K562 (cell line): ENCODE measurements around the gene DHX8.
"Not testable (repeated sequence)": the region's sequence is repeated elsewhere in the genome, so short reads cannot be mapped to it uniquely, and the experiment has no call there.

Source experiments
- CHD1 ChIP-seq: fragments of 200-600 bp; sonication (generic); IDR thresholded peaks from one replicate; pipeline ENCODE4 v1.6.1; 2012; ENCODE audit warnings: mild to moderate bottlenecking, moderate library complexity, low read length, inconsistent platforms
- FOXK2 ChIP-seq, 2 experiments: fragments of 450-650 bp; IDR thresholded peaks in 1 of 2; conservative IDR thresholded peaks in 1 of 2; 2 replicates each; pipeline ENCODE4 v1.6.1; 2016; ENCODE audit warnings: low read depth in 2 of 2, mild to moderate bottlenecking in 1 of 2
- JUNB ChIP-seq: fragments of 450-650 bp; formaldehyde crosslinking; conservative IDR thresholded peaks from 2 replicates; pipeline ENCODE4 v1.4.0; 2020; ENCODE audit warnings: mild to moderate bottlenecking
- NFYB ChIP-seq: IDR thresholded peaks from 2 replicates; pipeline ENCODE4 v1.6.1; 2011; ENCODE audit warnings: mild to moderate bottlenecking, moderate library complexity; ENCODE audit not compliant: insufficient read length; ENCODE audit errors: extremely low read depth
- XRCC5 ChIP-seq: fragments of 200-400 bp; formaldehyde crosslinking; IDR thresholded peaks from 2 replicates; pipeline ENCODE4 v1.6.1; 2017; ENCODE audit warnings: low read depth, mild to moderate bottlenecking, low read length
- TF ChIP-seq, protein P1 (sequence below): IDR thresholded peaks from 2 replicates; pipeline ENCODE4 v1.6.1; 2016; ENCODE audit warnings: missing genetic modification characterization, missing compliant biosample characterization
- TF ChIP-seq, protein P2 (sequence below): sonication (generic); formaldehyde crosslinking; IDR thresholded peaks from 2 replicates; pipeline ENCODE4 v1.8.1; 2023; ENCODE audit warnings: mild to moderate bottlenecking, missing genetic modification reagents, moderate library complexity
- TF ChIP-seq, protein P3 (sequence below), 3 experiments: IDR thresholded peaks in 2 of 3; conservative IDR thresholded peaks in 1 of 3; 2 replicates each; pipeline ENCODE4 v1.5.1; 2011 to 2012; ENCODE audit warnings: low read length in 3 of 3, mild to moderate bottlenecking in 3 of 3, control low read depth in 2 of 3, improper control_type of control experiment in 1 of 3, inconsistent platforms in 1 of 3, low read depth in 1 of 3, mixed read lengths in 1 of 3, moderate library complexity in 1 of 3; ENCODE audit not compliant: insufficient read depth in 2 of 3

DNA sequence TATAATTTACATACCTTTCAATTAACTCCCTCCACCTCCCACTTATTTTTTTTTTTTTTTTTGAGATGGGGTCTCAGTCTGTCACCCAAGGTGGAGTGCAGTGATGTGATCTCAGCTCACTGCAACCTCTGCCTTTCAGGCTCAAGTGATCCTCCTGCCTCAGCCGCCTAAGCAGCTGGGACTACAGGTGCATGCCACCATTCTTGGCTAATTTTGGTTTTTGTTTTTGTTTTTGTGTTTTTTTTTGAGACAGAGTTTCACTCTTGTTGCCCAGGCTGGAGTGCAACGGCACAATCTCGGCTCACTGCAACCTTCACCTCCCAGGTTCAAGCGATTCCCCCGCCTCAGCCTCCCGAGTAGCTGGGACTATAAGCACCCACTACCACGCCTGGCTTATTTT is 25.7 kb downstream of the DHX8 start:
- not testable (repeated sequence) for TF ChIP-seq FOXK2 (conservative IDR thresholded peaks at IDR 0.05 in 1 of 2, IDR thresholded peaks at IDR 0.05 in 1 of 2; ENCODE audit: low read depth in 2 of 2); XRCC5; CHD1; NFYB; JUNB (CRISPR knock-in tag)
- TF ChIP-seq, protein P1, sequence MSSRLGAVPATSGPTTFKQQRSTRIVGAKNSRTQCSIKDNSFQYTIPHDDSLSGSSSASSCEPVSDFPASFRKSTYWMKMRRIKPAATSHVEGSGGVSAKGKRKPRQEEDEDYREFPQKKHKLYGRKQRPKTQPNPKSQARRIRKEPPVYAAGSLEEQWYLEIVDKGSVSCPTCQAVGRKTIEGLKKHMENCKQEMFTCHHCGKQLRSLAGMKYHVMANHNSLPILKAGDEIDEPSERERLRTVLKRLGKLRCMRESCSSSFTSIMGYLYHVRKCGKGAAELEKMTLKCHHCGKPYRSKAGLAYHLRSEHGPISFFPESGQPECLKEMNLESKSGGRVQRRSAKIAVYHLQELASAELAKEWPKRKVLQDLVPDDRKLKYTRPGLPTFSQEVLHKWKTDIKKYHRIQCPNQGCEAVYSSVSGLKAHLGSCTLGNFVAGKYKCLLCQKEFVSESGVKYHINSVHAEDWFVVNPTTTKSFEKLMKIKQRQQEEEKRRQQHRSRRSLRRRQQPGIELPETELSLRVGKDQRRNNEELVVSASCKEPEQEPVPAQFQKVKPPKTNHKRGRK: not testable (repeated sequence)
- TF ChIP-seq, protein P2, sequence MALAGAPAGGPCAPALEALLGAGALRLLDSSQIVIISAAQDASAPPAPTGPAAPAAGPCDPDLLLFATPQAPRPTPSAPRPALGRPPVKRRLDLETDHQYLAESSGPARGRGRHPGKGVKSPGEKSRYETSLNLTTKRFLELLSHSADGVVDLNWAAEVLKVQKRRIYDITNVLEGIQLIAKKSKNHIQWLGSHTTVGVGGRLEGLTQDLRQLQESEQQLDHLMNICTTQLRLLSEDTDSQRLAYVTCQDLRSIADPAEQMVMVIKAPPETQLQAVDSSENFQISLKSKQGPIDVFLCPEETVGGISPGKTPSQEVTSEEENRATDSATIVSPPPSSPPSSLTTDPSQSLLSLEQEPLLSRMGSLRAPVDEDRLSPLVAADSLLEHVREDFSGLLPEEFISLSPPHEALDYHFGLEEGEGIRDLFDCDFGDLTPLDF (CRISPR knock-in tag): not testable (repeated sequence)
- TF ChIP-seq, protein P3, sequence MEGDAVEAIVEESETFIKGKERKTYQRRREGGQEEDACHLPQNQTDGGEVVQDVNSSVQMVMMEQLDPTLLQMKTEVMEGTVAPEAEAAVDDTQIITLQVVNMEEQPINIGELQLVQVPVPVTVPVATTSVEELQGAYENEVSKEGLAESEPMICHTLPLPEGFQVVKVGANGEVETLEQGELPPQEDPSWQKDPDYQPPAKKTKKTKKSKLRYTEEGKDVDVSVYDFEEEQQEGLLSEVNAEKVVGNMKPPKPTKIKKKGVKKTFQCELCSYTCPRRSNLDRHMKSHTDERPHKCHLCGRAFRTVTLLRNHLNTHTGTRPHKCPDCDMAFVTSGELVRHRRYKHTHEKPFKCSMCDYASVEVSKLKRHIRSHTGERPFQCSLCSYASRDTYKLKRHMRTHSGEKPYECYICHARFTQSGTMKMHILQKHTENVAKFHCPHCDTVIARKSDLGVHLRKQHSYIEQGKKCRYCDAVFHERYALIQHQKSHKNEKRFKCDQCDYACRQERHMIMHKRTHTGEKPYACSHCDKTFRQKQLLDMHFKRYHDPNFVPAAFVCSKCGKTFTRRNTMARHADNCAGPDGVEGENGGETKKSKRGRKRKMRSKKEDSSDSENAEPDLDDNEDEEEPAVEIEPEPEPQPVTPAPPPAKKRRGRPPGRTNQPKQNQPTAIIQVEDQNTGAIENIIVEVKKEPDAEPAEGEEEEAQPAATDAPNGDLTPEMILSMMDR (IDR thresholded peaks at IDR 0.05 in 2 of 3, conservative IDR thresholded peaks at IDR 0.05 in 1 of 3; ENCODE audit: insufficient read depth in 2 of 3, low read depth in 1 of 3, low read length in 3 of 3): not testable (repeated sequence)
